GM23338 (cell line): ENCODE measurements around the gene IL11RA. TPM values are rescaled to one million over a fixed set of nuclear protein-coding genes. Genes with fewer than 3 reads are reported as not detected.

Source experiments
- ATAC-seq: fragments of 200-7000 bp; cut with Tn5 transposase; 3 replicates; pipeline ENCODE4 v1.9.1; 2020
- DNase-seq: peaks from one replicate; pipeline ENCODE4 v3.0.0-alpha.2; 2015; ENCODE audit warnings: low spot score
- H2AFZ ChIP-seq: fragments of 200-600 bp; sonication (generic); 2 replicates; pipeline ENCODE4 v1.8.0; 2016; ENCODE audit warnings: antibody characterized with exemption, mild to moderate bottlenecking, moderate library complexity
- H3F3A ChIP-seq: fragments of 200-600 bp; sonication (generic); replicated peaks from 2 replicates; pipeline ENCODE4 v1.8.0; 2017; ENCODE audit warnings: antibody characterized with exemption, mixed run types, low read depth
- H3K27ac ChIP-seq: fragments of 200-600 bp; sonication (generic); 2 replicates; pipeline ENCODE4 v1.6.1; 2016; ENCODE audit warnings: low read depth
- H3K27me3 ChIP-seq: fragments of 200-600 bp; sonication (generic); 2 replicates; pipeline ENCODE4 v1.8.0; 2016; ENCODE audit warnings: mild to moderate bottlenecking, mixed run types, moderate library complexity; ENCODE audit not compliant: insufficient read depth
- H3K36me3 ChIP-seq: fragments of 200-600 bp; sonication (generic); 2 replicates; pipeline ENCODE4 v1.8.0; 2016; ENCODE audit warnings: mild to moderate bottlenecking; ENCODE audit not compliant: insufficient read depth
- H3K4me1 ChIP-seq: fragments of 200-600 bp; sonication (generic); 2 replicates; pipeline ENCODE4 v1.8.0; 2016; ENCODE audit warnings: mild to moderate bottlenecking, moderate library complexity; ENCODE audit not compliant: insufficient read depth
- H3K4me2 ChIP-seq: fragments of 200-600 bp; sonication (generic); 2 replicates; pipeline ENCODE4 v1.7.1; 2017; ENCODE audit warnings: mixed run types
- H3K4me3 ChIP-seq: fragments of 200-600 bp; sonication (generic); 2 replicates; pipeline ENCODE4 v1.6.1; 2016; ENCODE audit warnings: mixed run types
- H3K79me2 ChIP-seq: fragments of 200-600 bp; sonication (generic); replicated peaks from 2 replicates; pipeline ENCODE4 v1.8.0; 2017; ENCODE audit warnings: mild to moderate bottlenecking; ENCODE audit not compliant: insufficient read depth
- H3K9me2 ChIP-seq: fragments of 200-600 bp; sonication (generic); 2 replicates; pipeline ENCODE4 v1.8.0; 2017; ENCODE audit not compliant: insufficient read depth
- H4K20me1 ChIP-seq: fragments of 200-600 bp; sonication (generic); replicated peaks from 2 replicates; pipeline ENCODE4 v1.8.0; 2017; ENCODE audit warnings: mild to moderate bottlenecking; ENCODE audit not compliant: insufficient read depth
- H3K27ac Mint-ChIP-seq: 2 replicates; pipeline ENCODE4 v1.8.0; 2020; ENCODE audit warnings: inconsistent platforms, mild to moderate bottlenecking, moderate library complexity, mixed read lengths
- H3K27me3 Mint-ChIP-seq: 3 replicates; pipeline ENCODE4 v1.8.0; 2022; ENCODE audit warnings: low read depth, mild to moderate bottlenecking, moderate library complexity, mixed read lengths, inconsistent platforms; ENCODE audit not compliant: insufficient read depth, poor library complexity
- H3K36me3 Mint-ChIP-seq: 3 replicates; pipeline ENCODE4 v1.8.0; 2021; ENCODE audit warnings: low read depth, mild to moderate bottlenecking, inconsistent platforms, moderate library complexity, mixed read lengths
- H3K4me1 Mint-ChIP-seq: 3 replicates; pipeline ENCODE4 v1.8.0; 2020; ENCODE audit warnings: mild to moderate bottlenecking, inconsistent platforms, mixed read lengths
- H3K4me3 Mint-ChIP-seq: 3 replicates; pipeline ENCODE4 v1.8.0; 2021; ENCODE audit warnings: moderate library complexity, mild to moderate bottlenecking, inconsistent platforms, mixed read lengths
- H3K9me3 Mint-ChIP-seq: 3 replicates; pipeline ENCODE4 v1.8.0; 2020; ENCODE audit warnings: moderate library complexity, mild to moderate bottlenecking, inconsistent platforms, mixed read lengths
- CREB1 ChIP-seq: fragments of 250-450 bp; sonication (Bioruptor Pico); IDR thresholded peaks from 2 replicates; pipeline ENCODE4 v1.5.0; 2020; ENCODE audit warnings: low read depth, mild to moderate bottlenecking, moderate library complexity
- CTCF ChIP-seq, 2 experiments: fragments of 200-600 bp in 1 of 2; sonication (generic) in 1 of 2; conservative IDR thresholded peaks; 2 replicates each; pipeline versions ENCODE4 v1.5.1 to v1.6.1; 2016 to 2017; ENCODE audit warnings: antibody characterized with exemption in 2 of 2, low read depth in 2 of 2, mild to moderate bottlenecking in 2 of 2, moderate library complexity in 1 of 2
- EZH2 ChIP-seq: fragments of 200-600 bp; sonication (generic); IDR thresholded peaks from one replicate; pipeline ENCODE4 v1.8.0; 2017; ENCODE audit warnings: antibody characterized with exemption, mild to moderate bottlenecking, low read depth; ENCODE audit not compliant: unreplicated experiment
- POLR2AphosphoS5 ChIP-seq: IDR thresholded peaks from 2 replicates; pipeline ENCODE4 v1.6.1; 2016; ENCODE audit warnings: antibody characterized with exemption, low read depth
- REST ChIP-seq: IDR thresholded peaks from one replicate; pipeline ENCODE4 v1.6.1; 2018; ENCODE audit warnings: antibody characterized with exemption; ENCODE audit not compliant: unreplicated experiment
- ZNF114 ChIP-seq: fragments of 250-450 bp; sonication (Bioruptor Pico); IDR thresholded peaks from 2 replicates; pipeline ENCODE4 v1.5.0; 2020; ENCODE audit warnings: mild to moderate bottlenecking, moderate library complexity
- ZNF331 ChIP-seq: fragments of 250-450 bp; sonication (Bioruptor Pico); IDR thresholded peaks from 2 replicates; pipeline ENCODE4 v1.5.0; 2020; ENCODE audit warnings: low read depth, mild to moderate bottlenecking, moderate library complexity
- polyA plus RNA-seq: library from polyadenylated mRNA; unstranded; fragments of >200 nt; fragmentation: Nextera tagmentation; extraction: Ambion mirVana; gene quantifications from 2 replicates; pipeline ENCODE4 v1.2.1, GENCODE V29; 2016
- total RNA-seq: library from RNA; depleted of rRNA; stranded (reverse); fragments of >200 nt; shearing (Covaris generic); gene quantifications from 2 replicates; pipeline ENCODE4 v1.2.3, GENCODE V29; 2014

The IL11RA gene
- total and polyA plus RNA-seq, 2 experiments from 2014 or later, result 3.1 to 5.8 TPM

- H3K4me3 Mint-ChIP-seq, result peak overlapping the region; percentile 52; the same call in 2 of the 3 replicates
- H3K4me3 ChIP-seq, result peak overlapping the region; percentile 52
- 0 out of 2 replicates have a peak, but pooled peaks cover 3% of the 10 kb centered on the region for H3F3A ChIP-seq
- peaks cover 4% of the 10 kb centered on the region; the same call in 1 of the 3 replicates for H3K9me3 Mint-ChIP-seq
- peaks cover 21% of the 10 kb centered on the region for H3K4me1 Mint-ChIP-seq
- peaks cover 78% of the 10 kb centered on the region for H3K27me3 Mint-ChIP-seq
- H3K27me3 ChIP-seq, result peaks cover 91% of the 10 kb centered on the region
- H3K27ac ChIP-seq, result no peak overlapping the region
- peaks cover 15% of the 10 kb centered on the region; the same call in 1 of the 2 replicates for H3K4me1 ChIP-seq
- no peak overlapping the region for H3K27ac Mint-ChIP-seq
- ATAC-seq, result peak; percentile 9
- H3K79me2 ChIP-seq, result no peaks in the 10 kb centered on the region
- DNase-seq, result peak; percentile 48
- no peaks in the 10 kb centered on the region for H3K36me3 ChIP-seq
- TF ChIP-seq EZH2 (peak; percentile 86), ZNF331 (CRISPR knock-in tag) (no peak), CTCF (conservative IDR thresholded peaks at IDR 0.05; ENCODE audit: low read depth in 2 of 2) (no peak)
- H4K20me1 ChIP-seq, result no peaks in the 10 kb centered on the region; the same call in 1 of the 2 replicates
- H3K4me2 ChIP-seq, result peak overlapping the region; percentile 81
- H3K9me2 ChIP-seq, result 0 out of 2 replicates have a peak, but pooled peaks cover 4% of the 10 kb centered on the region
- H2AFZ ChIP-seq, result peak overlapping the region; percentile 91
- H3K36me3 Mint-ChIP-seq, result peaks cover 4% of the 10 kb centered on the region; the same call in 1 of the 3 replicates
These were observed 27.4 kb upstream of the IL11RA start for GRCh38 chr9:34624475-34625185.

GRCh38 chr9:34625186-34625486 is 26.8 kb upstream of the IL11RA start:
- Histone ChIP-seq H3K79me2 (no peaks in the 10 kb centered on the region), H3K9me2 (0 out of 2 replicates have a peak, but pooled peaks cover 4% of the 10 kb centered on the region), H3K4me2 (peak overlapping the region; percentile 81), H4K20me1 (no peaks in the 10 kb centered on the region; the same call in 1 of the 2 replicates), H3K27ac (no peak overlapping the region), H3K4me1 (peaks cover 13% of the 10 kb centered on the region; the same call in 1 of the 2 replicates), H2AFZ (no peak overlapping the region), H3K36me3 (no peaks in the 10 kb centered on the region), H3F3A (0 out of 2 replicates have a peak, but pooled peaks cover 3% of the 10 kb centered on the region), H3K4me3 (no peak overlapping the region), H3K27me3 (peaks cover 96% of the 10 kb centered on the region)
- peaks cover 21% of the 10 kb centered on the region for H3K4me1 Mint-ChIP-seq
- H3K36me3 Mint-ChIP-seq, result peaks cover 4% of the 10 kb centered on the region; the same call in 1 of the 3 replicates
- H3K9me3 Mint-ChIP-seq, result peaks cover 4% of the 10 kb centered on the region; the same call in 1 of the 3 replicates
- no peak for ATAC-seq
- no peak for DNase-seq
- TF ChIP-seq REST, result no peak
- TF ChIP-seq CREB1 (CRISPR knock-in tag), result no peak
- TF ChIP-seq POLR2AphosphoS5, result no peak
- TF ChIP-seq EZH2, result no peak
- TF ChIP-seq ZNF114 (CRISPR knock-in tag), result no peak
- peaks cover 80% of the 10 kb centered on the region for H3K27me3 Mint-ChIP-seq
- H3K27ac Mint-ChIP-seq, result no peak overlapping the region
- peak overlapping the region; percentile 12; the same call in 1 of the 3 replicates for H3K4me3 Mint-ChIP-seq
